GM23338 (cell line): ENCODE measurements around the gene SGK1.

Source experiments
- CREB1 ChIP-seq: fragments of 250-450 bp; sonication (Bioruptor Pico); IDR thresholded peaks from 2 replicates; pipeline ENCODE4 v1.5.0; 2020; ENCODE audit warnings: low read depth, mild to moderate bottlenecking, moderate library complexity
- CTCF ChIP-seq, 2 experiments: fragments of 200-600 bp in 1 of 2; sonication (generic) in 1 of 2; conservative IDR thresholded peaks; 2 replicates each; pipeline versions ENCODE4 v1.5.1 to v1.6.1; 2016 to 2017; ENCODE audit warnings: antibody characterized with exemption in 2 of 2, low read depth in 2 of 2, mild to moderate bottlenecking in 2 of 2, moderate library complexity in 1 of 2
- EZH2phosphoT487 ChIP-seq: fragments of 200-600 bp; sonication (generic); IDR thresholded peaks from one replicate; pipeline ENCODE4 v1.8.1; 2018; ENCODE audit warnings: antibody characterized with exemption; ENCODE audit not compliant: unreplicated experiment
- REST ChIP-seq: IDR thresholded peaks from one replicate; pipeline ENCODE4 v1.6.1; 2018; ENCODE audit warnings: antibody characterized with exemption; ENCODE audit not compliant: unreplicated experiment
- ZNF462 ChIP-seq: fragments of 250-450 bp; sonication (Bioruptor Pico); IDR thresholded peaks from 2 replicates; pipeline ENCODE4 v1.5.0; 2020; ENCODE audit warnings: mild to moderate bottlenecking, moderate library complexity

- no peak for TF ChIP-seq CTCF (conservative IDR thresholded peaks at IDR 0.05; ENCODE audit: low read depth in 2 of 2)
- TF ChIP-seq REST = no peak
- no peak for TF ChIP-seq ZNF462
- no peak for TF ChIP-seq EZH2phosphoT487
- no peak for TF ChIP-seq CREB1 (CRISPR knock-in tag)
These were observed 36.5 kb downstream of the SGK1 start for GRCh38 chr6:134281388-134281787.
